ENCODE measurements around the gene LONP2. TPM values are rescaled to one million over a fixed set of nuclear protein-coding genes. Genes with fewer than 3 reads are reported as not detected.

LONP2 gene
- total and polyA plus RNA-seq, 2 of the 13 experiments (the other 11 are each of a cell fraction or from before 2014, with no cell fraction given): 39.2 to 63.3 TPM

DNA sequence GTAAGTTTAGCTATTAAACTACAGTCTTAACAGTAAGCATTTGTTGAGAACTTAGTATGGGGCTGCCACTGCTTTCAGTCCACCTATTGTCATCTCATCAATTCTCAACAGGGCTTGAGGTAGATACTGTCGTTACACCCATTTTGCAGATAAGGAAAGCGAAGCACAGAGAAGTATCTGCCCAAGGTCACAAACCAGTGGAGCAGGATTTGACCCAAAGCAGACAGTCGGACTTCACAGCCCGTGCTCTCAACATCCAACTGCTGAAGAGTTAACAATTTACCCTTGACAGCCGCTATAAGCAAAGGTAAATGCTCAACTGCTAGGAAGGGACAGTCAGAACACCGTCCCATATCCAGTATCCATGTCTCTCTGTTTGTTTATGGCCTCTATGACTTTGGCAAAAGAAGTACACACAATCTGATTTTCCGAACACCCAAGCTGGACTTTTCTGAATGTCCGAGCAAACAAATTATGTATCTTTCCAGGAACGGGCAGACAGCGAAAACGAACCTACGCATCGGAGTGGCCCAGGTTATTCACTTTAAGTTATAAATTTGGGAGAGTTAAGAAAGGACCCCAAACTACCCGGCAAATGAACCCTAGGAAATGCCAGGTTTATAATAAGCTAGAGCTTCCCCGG lies 139.9 kb downstream of the LONP2 start (continued):
- TF ChIP-seq NAIF1 (CRISPR knock-in tag; IDR thresholded peaks at IDR 0.05; ENCODE audit: borderline replicate concordance) (no peak), ZMYM2 (CRISPR knock-in tag; IDR thresholded peaks at IDR 0.05) (peak; percentile 95), ZNF547 (CRISPR knock-in tag; IDR thresholded peaks at IDR 0.05) (no peak; the same call in 1 of the 2 replicates), ZNF772 (CRISPR knock-in tag; IDR thresholded peaks at IDR 0.05) (peak; percentile 71; the same call in 1 of the 2 replicates), GPN1 (CRISPR knock-in tag; IDR thresholded peaks at IDR 0.05; ENCODE audit: borderline replicate concordance) (no peak), DNMT3B (CRISPR knock-in tag; conservative IDR thresholded peaks at IDR 0.05) (0 out of 2 replicates have a peak, but pooled peaks have one; percentile 14), TOE1 (CRISPR knock-in tag; IDR thresholded peaks at IDR 0.05) (no peak), ZNF841 (CRISPR knock-in tag; IDR thresholded peaks at IDR 0.05; ENCODE audit: borderline replicate concordance) (0 out of 2 replicates have a peak, but pooled peaks have one; percentile 56), ZNF83 (CRISPR knock-in tag; IDR thresholded peaks at IDR 0.05; ENCODE audit: borderline replicate concordance) (0 out of 2 replicates have a peak, but pooled peaks have one; percentile 49), HOXA5 (CRISPR knock-in tag; IDR thresholded peaks at IDR 0.05) (no peak)

DNA sequence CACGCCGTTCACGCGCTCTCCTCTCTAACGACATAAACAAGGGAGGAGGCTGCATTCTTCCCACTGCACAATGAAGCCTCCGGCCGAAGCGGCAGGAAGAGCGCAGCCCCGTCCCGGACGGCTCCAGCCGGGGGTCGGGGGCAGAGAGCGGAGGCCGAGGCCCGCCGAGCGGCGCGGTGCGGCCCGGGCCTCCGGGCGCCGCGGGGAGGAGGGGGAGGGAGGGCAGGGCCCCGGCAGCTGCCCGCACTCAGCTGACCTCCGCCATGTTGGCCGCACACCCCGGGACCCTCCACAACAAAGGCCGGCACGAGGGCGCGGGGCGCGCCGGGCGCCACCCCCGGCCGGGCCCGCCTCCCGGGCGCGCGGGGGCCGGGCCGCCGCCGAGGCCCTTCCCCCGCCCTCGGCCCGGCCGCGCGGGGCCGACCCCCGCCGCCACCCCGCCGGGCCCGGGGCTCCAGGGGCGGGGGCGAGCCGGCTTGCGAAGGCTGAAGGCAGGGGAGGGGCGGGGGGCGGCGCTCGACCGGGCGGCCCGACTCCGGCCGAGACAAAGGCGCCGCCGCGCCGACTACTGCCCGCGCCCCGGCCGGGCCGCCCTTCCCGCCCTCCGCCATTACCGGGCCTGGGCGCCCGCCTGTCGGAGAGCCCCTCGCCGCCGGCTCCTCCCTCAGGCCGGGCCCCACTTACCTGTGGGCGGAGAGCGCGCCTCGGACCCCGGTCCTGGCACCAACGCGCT lies 140.6 kb downstream of the LONP2 start:
- FAIRE-seq: no peak
- CTCF ChIA-PET (ENCODE audit: low intra/inter-chr PET ratio, low total read pairs): no interaction called here
- H3K27me3 ChIP-seq (ENCODE audit: control insufficient read depth in 1 of 2, insufficient read depth in 2 of 2, low read length in 2 of 2): no peaks in the 10 kb centered on the region; a peak in 2 of 5 replicates
- H3K4me3 ChIP-seq (replicated peaks in 1 of 3; ENCODE audit: insufficient read depth in 1 of 3, low read depth in 2 of 3, low read length in 3 of 3): peak overlapping the region; percentile 57 to 91 (median 85)
- intact Hi-C loops (cut with micrococcal nuclease; ENCODE audit: unreplicated experiment): loop anchor here (1.0 to 2.0 kb wide), 2 partner anchors 18 to 58 kb away; no protein-coding TSS in a partner anchor
- H3K36me3 ChIP-seq (replicated peaks in 1 of 2; ENCODE audit: control insufficient read depth in 1 of 2, insufficient read depth in 2 of 2, low read length in 2 of 2): no peaks in the 10 kb centered on the region
- no TSS peak for BruUV-seq (replicated peaks)
- POLR2A ChIA-PET: interaction anchor here (0.5 to 4.6 kb wide), 18 partner anchors 9 to 239 kb away, joined by 3 to 80 read pairs (median 5); partner anchors contain the start of gene LONP2
- peak; percentile 41 for DNase-seq (ENCODE audit: low spot score)
- WGBS (ENCODE audit: low lambda C conversion rate): 0% methylated on average over 14 of the region's 103 CpGs
- H3K4me2 ChIP-seq (ENCODE audit: low read depth, low read length): peak overlapping the region; percentile 95
- peaks cover 60% of the 10 kb centered on the region for H3K4me1 ChIP-seq (ENCODE audit: insufficient read depth, low read length)
- peak overlapping the region; percentile 98 for H3K9ac ChIP-seq (ENCODE audit: insufficient read depth, low read depth, low read length)
- peak overlapping the region; percentile 92 for H3K27ac ChIP-seq (ENCODE audit: extremely low read length, insufficient read depth, low read length)
- H3K79me2 ChIP-seq (ENCODE audit: insufficient read depth, low read length): peaks cover 48% of the 10 kb centered on the region
- no peak overlapping the region for H2AFZ ChIP-seq (ENCODE audit: low read length)
- peaks cover 41% of the 10 kb centered on the region for H4K20me1 ChIP-seq (ENCODE audit: insufficient read depth, low read length)
- no peaks in the 10 kb centered on the region for H3K9me3 ChIP-seq (ENCODE audit: low read length)
- in situ Hi-C loops (cut with HindIII; ENCODE audit: extremely low pct_ligation_motif_present, low pct_unique_long_range_greater_than_20kb): no loop called here
- ATAC-seq: peak; percentile 78
- TF ChIP-seq, protein P1, sequence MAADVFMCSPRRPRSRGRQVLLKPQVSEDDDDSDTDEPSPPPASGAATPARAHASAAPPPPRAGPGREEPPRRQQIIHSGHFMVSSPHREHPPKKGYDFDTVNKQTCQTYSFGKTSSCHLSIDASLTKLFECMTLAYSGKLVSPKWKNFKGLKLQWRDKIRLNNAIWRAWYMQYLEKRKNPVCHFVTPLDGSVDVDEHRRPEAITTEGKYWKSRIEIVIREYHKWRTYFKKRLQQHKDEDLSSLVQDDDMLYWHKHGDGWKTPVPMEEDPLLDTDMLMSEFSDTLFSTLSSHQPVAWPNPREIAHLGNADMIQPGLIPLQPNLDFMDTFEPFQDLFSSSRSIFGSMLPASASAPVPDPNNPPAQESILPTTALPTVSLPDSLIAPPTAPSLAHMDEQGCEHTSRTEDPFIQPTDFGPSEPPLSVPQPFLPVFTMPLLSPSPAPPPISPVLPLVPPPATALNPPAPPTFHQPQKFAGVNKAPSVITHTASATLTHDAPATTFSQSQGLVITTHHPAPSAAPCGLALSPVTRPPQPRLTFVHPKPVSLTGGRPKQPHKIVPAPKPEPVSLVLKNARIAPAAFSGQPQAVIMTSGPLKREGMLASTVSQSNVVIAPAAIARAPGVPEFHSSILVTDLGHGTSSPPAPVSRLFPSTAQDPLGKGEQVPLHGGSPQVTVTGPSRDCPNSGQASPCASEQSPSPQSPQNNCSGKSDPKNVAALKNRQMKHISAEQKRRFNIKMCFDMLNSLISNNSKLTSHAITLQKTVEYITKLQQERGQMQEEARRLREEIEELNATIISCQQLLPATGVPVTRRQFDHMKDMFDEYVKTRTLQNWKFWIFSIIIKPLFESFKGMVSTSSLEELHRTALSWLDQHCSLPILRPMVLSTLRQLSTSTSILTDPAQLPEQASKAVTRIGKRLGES (CRISPR knock-in tag; IDR thresholded peaks at IDR 0.05; ENCODE audit: borderline replicate concordance): no peak
- peak; percentile 3; the same call in 1 of the 2 replicates for TF ChIP-seq KAT8 (CRISPR knock-in tag; IDR thresholded peaks at IDR 0.05)
- TF ChIP-seq, protein P2, sequence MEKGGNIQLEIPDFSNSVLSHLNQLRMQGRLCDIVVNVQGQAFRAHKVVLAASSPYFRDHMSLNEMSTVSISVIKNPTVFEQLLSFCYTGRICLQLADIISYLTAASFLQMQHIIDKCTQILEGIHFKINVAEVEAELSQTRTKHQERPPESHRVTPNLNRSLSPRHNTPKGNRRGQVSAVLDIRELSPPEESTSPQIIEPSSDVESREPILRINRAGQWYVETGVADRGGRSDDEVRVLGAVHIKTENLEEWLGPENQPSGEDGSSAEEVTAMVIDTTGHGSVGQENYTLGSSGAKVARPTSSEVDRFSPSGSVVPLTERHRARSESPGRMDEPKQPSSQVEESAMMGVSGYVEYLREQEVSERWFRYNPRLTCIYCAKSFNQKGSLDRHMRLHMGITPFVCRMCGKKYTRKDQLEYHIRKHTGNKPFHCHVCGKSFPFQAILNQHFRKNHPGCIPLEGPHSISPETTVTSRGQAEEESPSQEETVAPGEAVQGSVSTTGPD (CRISPR knock-in tag; IDR thresholded peaks at IDR 0.05): no peak
- peak; percentile 56; the same call in 1 of the 2 replicates for TF ChIP-seq PHF8 (CRISPR knock-in tag; IDR thresholded peaks at IDR 0.05)
- TF ChIP-seq, protein P3, sequence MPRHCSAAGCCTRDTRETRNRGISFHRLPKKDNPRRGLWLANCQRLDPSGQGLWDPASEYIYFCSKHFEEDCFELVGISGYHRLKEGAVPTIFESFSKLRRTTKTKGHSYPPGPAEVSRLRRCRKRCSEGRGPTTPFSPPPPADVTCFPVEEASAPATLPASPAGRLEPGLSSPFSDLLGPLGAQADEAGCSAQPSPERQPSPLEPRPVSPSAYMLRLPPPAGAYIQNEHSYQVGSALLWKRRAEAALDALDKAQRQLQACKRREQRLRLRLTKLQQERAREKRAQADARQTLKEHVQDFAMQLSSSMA (CRISPR knock-in tag; IDR thresholded peaks at IDR 0.05): no peak
